Kasumi-1 (cell line): Measurements from ENCODE around the gene ETV5.

Experiments
- DNase-seq, 2 experiments: peaks; one replicate each; lab custom pipeline; 2025; lab: John Stamatoyannopoulos, UW

Gene ETV5

GRCh38 chr3:186123012-186123411 is 14.1 kb upstream of the ETV5 start:
- DNase-seq, result no peak

GRCh38 chr3:186121968-186122367 is 13.1 kb upstream of the ETV5 start:
- DNase-seq, result no peak

- DNase-seq, result no peak
Observed at GRCh38 chr3:186121278-186121677, 12.4 kb upstream of the ETV5 start.

GRCh38 chr3:186119499-186119898 is 10.6 kb upstream of the ETV5 start:
- DNase-seq, result no peak

DNA sequence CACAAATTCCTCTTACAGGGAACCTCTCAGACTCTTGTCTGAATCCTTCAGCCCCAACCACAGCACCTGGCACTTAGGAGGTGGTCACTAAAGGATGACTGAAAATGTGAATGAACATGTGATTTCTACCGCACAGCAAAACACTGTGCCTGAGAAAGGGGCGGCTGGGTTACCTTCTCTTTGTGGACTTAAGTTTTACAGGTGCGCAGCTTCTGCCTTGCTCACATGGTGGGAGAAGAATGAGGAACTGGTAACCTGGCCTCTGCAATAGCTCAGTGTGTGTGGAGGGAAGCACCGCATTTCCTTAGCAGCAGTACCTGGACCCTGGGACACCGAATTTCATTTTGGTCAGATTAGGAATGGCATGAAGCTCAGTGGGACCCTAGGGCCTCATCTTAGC is 9.8 kb upstream of the ETV5 start:
- DNase-seq, result no peak

GRCh38 chr3:186117521-186118134 is 8.7 kb upstream of the ETV5 start:
- DNase-seq, result no peak

- no peak for DNase-seq
Observed at GRCh38 chr3:186115239-186115996, 6.5 kb upstream of the ETV5 start.

GRCh38 chr3:186110975-186111974 is 2.4 kb upstream of the ETV5 start:
- peak in 1 of 2 experiments; percentile 24 for DNase-seq

DNA sequence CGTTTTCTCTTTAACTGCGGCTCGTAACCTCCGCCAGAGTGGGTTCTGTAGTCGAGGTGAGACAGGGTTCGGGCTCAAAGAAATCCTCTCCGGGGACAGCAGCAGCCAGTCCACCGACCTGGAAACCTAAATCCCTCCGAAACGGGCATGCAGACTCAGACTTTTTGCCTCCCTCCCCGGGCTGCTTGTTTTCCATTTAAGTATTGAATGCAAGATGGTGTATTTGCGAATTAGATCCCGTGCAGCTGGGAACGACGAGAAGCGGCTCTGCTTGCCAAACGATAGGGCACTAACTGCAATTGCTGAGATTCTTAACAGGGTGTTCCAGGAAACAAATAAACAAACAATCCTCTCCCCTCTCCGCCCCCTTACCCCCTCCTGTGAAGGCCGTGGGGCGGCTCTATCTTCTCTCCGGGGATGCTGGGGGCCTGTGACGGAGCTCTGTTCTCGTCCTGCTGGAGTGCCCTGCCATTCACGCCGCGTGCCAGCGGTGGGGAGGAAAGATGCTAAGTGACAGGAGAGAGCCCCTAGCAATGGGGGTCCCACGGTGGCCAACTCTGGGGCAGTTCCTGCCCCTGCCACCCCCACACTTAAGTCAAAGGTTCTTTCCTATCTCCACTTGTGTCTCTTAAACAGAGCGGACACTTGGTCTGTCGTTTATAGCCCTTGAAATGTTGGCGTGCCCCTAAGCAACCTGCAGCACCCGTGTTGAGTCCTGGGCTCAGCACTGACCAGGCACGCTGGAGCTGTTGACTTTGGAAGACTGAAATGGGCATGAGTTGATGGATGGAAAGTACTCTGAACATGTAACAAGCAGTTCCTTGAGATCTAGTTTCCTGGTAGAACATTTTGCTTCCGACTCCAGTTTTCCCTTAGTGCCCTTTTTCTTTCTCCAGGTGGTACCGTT is 1.3 kb upstream of the ETV5 start:
- DNase-seq, result no peak

DNA sequence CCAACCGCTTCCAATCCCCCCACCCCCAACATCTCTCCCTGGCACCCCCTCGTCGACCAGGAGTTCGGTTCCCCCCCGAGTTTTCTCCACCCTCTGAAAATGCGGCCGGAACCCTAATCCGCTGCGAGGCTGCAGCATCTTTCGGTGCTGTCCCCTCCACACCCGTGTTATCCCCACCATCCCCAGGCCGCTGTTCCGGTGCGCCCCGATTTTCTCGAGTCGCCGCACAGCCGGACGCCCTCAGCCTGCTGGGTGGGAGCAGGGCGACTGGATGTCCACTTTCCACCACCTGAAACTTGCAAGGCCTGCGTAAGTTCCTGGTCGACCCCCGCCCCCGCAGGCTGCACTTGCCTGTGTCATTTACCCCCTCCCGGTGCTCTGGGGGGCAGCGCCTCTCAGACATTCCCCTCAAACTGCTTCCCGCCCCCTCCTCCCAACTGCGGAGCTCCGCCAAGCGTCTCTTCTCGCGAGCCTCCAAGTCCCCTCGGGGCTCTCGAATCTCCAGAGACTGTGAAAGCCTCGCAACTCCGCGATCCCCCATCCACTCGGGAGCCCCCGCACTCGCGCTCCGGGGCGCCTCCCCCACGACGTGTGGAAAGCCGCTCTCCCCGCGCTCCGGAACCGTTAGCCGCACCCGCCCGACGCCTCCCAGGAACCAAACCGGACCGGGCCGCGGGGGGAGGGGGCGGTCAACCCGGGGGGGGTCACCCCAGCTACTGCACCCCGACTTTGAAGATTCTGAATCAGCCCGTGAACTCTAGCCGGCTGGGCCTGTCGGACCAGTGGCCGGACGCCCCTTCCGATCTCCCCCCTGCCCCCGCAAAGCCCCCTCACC is 566 bp downstream of the ETV5 start:
- DNase-seq, result peak; percentile 19 to 22

DNA sequence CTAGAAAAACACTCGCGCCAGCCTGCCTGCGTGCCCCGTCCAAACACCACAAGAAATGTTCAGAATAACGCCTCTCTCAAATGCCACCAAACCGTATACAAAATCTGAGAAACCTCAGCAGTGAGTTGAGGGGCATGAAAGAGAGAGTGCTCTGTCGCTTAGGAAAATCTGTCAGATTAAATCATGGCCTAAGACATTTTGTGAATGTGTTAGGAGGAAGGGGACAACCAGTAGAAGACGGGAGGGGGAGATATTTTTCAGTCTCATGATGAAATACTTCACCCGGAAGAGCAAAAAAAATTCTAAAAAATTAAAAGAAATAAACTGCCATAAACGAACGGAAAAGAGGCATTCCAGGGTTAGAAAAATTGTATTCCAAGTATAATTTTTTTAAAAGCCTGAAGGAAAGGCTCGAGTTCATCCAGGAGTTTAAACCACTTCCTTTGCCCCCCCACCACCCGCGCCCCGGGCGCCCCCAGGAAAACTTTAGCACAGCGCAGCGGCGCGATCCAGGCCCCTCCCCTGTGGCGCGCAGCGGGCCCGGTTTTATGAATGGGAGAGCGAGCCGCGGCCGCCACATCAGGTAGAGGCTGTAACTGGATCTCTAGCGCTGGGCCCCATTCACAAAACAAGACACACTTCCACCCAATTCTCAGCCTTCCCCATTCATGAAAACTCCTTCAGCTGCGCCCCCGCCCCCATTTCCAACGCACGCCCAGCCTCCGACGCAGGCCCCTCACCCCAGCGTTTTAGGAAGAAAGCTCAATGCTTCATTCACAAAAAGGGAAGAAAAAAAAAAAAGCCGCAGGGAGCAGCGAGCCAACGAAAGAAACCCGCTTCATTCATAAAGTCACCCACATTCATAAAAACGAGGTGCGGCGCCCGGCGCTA is 1.4 kb downstream of the ETV5 start:
- DNase-seq, result peak; percentile 79 to 83

DNA sequence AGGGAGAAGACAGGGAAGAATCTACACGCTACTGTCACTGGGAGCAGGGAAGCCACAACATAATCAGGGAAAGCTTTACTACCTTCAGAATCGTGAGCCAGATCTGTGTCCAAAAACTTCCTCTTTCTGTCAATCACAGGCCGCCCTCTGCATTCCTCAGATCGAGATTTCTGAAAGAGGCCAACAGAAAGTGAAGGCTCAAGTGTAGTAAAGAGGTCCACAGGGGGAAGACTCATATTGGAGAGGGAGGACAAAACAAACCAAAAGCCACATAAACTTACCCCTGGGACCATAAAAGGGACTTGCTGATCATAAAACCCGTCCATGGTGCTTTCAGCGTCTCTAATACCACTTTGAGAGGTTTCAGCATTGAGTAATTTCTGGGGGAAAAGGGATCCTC is 3.3 kb downstream of the ETV5 start:
- DNase-seq, result peak in 1 of 2 experiments; percentile 23

- no peak for DNase-seq
Observed at GRCh38 chr3:186102687-186103086, 6.2 kb downstream of the ETV5 start.

GRCh38 chr3:186100398-186100797 is 8.5 kb downstream of the ETV5 start:
- no peak for DNase-seq

DNA sequence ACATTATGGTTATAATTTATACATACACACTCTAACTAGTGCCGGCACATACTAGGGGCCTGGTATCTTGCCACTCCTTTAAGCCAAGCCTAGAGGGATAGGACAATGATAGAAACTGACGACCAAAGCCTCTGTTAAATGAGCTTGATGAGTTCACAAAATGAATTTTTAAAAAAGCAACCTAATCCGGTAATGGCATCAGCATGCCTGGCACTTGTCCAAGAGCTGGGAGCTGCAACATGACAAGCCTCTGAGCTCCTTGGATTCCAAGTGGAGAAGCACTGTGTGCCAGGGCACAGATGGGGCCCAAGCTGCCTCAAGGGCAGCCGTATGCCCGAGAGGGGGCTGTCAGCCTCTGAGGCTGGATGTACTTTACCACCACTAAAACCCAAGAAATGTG is 9.7 kb downstream of the ETV5 start:
- no peak for DNase-seq

- DNase-seq, result no peak
Observed at GRCh38 chr3:186098740-186099139, 10.1 kb downstream of the ETV5 start.

DNA sequence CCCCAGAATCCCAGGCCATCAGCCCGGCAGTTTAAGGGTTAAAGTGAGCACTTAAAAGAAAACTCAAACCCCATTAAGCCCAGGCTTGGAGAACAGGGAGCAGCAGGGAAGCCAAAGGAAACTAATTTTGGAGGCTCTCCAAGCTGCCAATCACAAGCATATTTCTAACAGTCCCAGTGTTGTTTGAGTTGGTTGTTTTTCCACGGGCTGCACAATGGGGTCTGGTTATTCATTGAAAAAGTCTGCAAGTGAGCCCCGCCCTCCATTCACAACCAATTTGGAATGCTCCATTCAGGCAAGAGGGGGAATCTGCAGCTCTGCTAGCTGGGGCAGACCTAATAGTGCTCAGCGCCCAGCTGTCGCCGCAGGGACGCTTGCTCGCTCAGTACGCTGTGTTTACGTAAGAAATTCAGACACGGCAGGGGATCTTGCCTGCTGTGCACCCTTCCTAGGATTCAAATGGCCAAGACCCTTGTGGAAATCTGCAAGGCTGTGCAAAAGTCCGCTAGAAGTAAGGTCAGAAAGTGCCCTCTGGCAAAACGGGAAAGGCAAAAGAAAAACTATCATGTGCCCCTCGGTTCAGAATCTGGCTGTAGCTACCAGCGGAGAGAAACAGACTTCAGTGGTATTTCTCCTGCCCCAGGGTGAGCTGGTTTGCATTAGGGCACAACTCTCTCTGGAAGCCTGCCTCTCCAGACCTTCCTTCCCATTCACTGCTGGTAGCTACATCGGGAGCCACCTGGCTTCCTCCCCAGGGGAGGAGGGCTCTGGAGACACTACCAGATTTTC is 11.0 kb downstream of the ETV5 start:
- peak; percentile 56 to 60 for DNase-seq

DNA sequence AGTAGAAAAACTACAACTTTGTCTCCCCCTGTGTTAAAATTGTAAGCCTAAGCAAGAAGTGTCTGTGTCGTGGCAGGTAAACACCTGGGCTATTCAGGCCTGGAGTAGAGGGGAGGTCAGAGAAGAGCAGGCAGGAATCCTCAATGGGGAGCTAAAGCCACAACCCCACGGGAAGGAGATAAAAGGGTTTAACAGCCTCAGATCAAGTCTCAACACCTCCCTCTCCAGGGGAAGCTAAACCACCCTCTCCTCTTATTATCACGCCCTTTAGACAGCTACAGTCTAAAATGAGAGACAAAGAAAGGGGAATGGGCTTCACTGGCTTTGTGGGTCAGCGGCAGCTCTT is 11.6 kb downstream of the ETV5 start:
- no peak for DNase-seq

DNA sequence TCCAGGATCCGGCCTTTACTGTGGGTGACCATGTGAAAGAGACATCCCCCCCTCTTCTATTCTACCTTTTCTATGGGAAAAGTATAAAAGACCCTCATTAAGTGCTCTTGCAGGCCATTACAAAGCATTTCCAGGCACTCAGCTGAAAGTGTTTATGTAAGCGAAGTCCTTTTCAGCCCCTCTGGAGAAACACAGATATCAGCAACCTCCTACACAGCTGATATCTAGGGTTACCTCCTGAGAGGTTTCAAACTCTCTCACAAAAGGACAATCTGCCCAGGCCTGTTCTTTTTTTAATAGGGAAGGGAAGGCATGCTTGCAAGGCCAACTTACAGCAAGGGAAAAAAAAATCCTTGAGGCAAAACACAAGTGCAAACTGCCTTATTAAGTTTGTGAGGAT is 12.6 kb downstream of the ETV5 start:
- no peak for DNase-seq
